HepG2 (cell line): ENCODE measurements around the gene TCF7L2. TPM values are rescaled to one million over a fixed set of nuclear protein-coding genes. Genes with fewer than 3 reads are reported as not detected.
A peak's percentile ranks its signal among the peaks of the same experiment; 100 is the strongest.

Experiments used
- BRF2 ChIP-seq: sonication (generic); formaldehyde crosslinking; IDR thresholded peaks from 2 replicates; pipeline ENCODE4 v1.8.1; 2022; ENCODE audit warnings: mild to moderate bottlenecking, missing genetic modification reagents
- GLI4 ChIP-seq: sonication (generic); formaldehyde crosslinking; IDR thresholded peaks from 2 replicates; pipeline ENCODE4 v1.5.1; 2020; ENCODE audit warnings: missing genetic modification reagents, mild to moderate bottlenecking, moderate library complexity, borderline replicate concordance
- HCFC1 ChIP-seq: fragments of 150-350 bp; IDR thresholded peaks from 2 replicates; pipeline ENCODE4 v1.6.1; 2014; ENCODE audit warnings: low read depth, low read length
- HDAC2 ChIP-seq: sonication (generic); formaldehyde crosslinking; IDR thresholded peaks from 2 replicates; pipeline ENCODE4 v1.4.0; 2020; ENCODE audit warnings: missing genetic modification reagents
- HIC2 ChIP-seq: sonication (generic); formaldehyde crosslinking; IDR thresholded peaks from 2 replicates; pipeline ENCODE4 v1.9.0; 2022; ENCODE audit warnings: low read depth, missing genetic modification reagents
- IRF2 ChIP-seq: IDR thresholded peaks from 2 replicates; pipeline ENCODE4 v1.6.1; 2018; ENCODE audit warnings: missing genetic modification reagents, missing compliant biosample characterization
- NFKBIZ ChIP-seq: IDR thresholded peaks from 2 replicates; pipeline ENCODE4 v1.6.1; 2018; ENCODE audit warnings: missing genetic modification reagents, missing compliant biosample characterization
- NR2C2 ChIP-seq: sonication (generic); formaldehyde crosslinking; IDR thresholded peaks from 2 replicates; pipeline ENCODE4 v1.4.0; 2020; ENCODE audit warnings: missing genetic modification reagents, mild to moderate bottlenecking, moderate library complexity, borderline replicate concordance
- NR3C1 ChIP-seq: sonication (generic); formaldehyde crosslinking; IDR thresholded peaks from 2 replicates; pipeline ENCODE4 v1.4.0; 2020; ENCODE audit warnings: missing genetic modification reagents
- PHF5A ChIP-seq: IDR thresholded peaks from one replicate; pipeline ENCODE4 v1.6.1; 2018; ENCODE audit warnings: low read depth, missing genetic modification reagents; ENCODE audit not compliant: unreplicated experiment
- RERE ChIP-seq: IDR thresholded peaks from 2 replicates; pipeline ENCODE4 v1.6.1; 2016; ENCODE audit warnings: low read depth, missing genetic modification reagents, missing compliant biosample characterization
- SETDB1 ChIP-seq: sonication (generic); formaldehyde crosslinking; IDR thresholded peaks from 2 replicates; pipeline ENCODE4 v1.5.1; 2020; ENCODE audit warnings: missing genetic modification reagents, mild to moderate bottlenecking, borderline replicate concordance
- TEF ChIP-seq: sonication (generic); formaldehyde crosslinking; IDR thresholded peaks from 2 replicates; pipeline ENCODE4 v1.5.0; 2020; ENCODE audit warnings: missing genetic modification reagents
- TFAP4 ChIP-seq: sonication (generic); IDR thresholded peaks from 2 replicates; pipeline ENCODE4 v1.6.1; 2016; ENCODE audit warnings: low read depth, borderline replicate concordance
- ZKSCAN8 ChIP-seq: IDR thresholded peaks from 2 replicates; pipeline ENCODE4 v1.6.1; 2016; ENCODE audit warnings: borderline replicate concordance, missing genetic modification reagents, missing compliant biosample characterization
- ZNF160 ChIP-seq: sonication (generic); formaldehyde crosslinking; IDR thresholded peaks from 2 replicates; pipeline ENCODE4 v1.8.0; 2022; ENCODE audit warnings: mild to moderate bottlenecking, inconsistent platforms, missing genetic modification reagents
- ZNF546 ChIP-seq: sonication (generic); formaldehyde crosslinking; conservative IDR thresholded peaks from 2 replicates; pipeline ENCODE4 v1.8.1; 2023; ENCODE audit warnings: mild to moderate bottlenecking, missing genetic modification reagents
- ZNF639 ChIP-seq: conservative IDR thresholded peaks from 2 replicates; pipeline ENCODE4 v1.6.1; 2018; ENCODE audit warnings: missing genetic modification reagents
- ZNF816 ChIP-seq: sonication (generic); formaldehyde crosslinking; IDR thresholded peaks from 2 replicates; pipeline ENCODE4 v1.8.0; 2022; ENCODE audit warnings: missing genetic modification reagents, mild to moderate bottlenecking, borderline replicate concordance
- polyA plus RNA-seq, 8 experiments: library from polyadenylated mRNA; depleted of rRNA in 3 of 8; stranded (reverse) in 7 of 8; unstranded in 1 of 8; fragments of >200 nt; fragmentation: Illumina TruSeq in 4 of 8; extraction: Trizol in 4 of 8; gene quantifications; 2 replicates each; pipeline versions ENCODE4 v1.2.1 to v1.2.3, GENCODE V29; 2011 to 2016; ENCODE audit warnings: low read depth in 4 of 8, missing spikeins in 1 of 8, mixed read lengths in 1 of 8; ENCODE audit not compliant: insufficient read depth in 1 of 8
- total RNA-seq, 5 experiments: library from RNA; depleted of rRNA; stranded (reverse); fragments of >200 nt; fragmentation: Illumina TruSeq; extraction: Trizol; gene quantifications; 2 replicates each; pipeline ENCODE4 v1.2.3, GENCODE V29; 2016; ENCODE audit warnings: low read depth in 1 of 5

Gene TCF7L2
- total and polyA plus RNA-seq, 2 of the 13 experiments (the other 11 are each of a cell fraction or from before 2014, with no cell fraction given): 3.9 to 13.7 TPM

- no peak for TF ChIP-seq SETDB1 (CRISPR knock-in tag)
- TF ChIP-seq HIC2 (CRISPR knock-in tag): no peak
- no peak for TF ChIP-seq NFKBIZ (CRISPR knock-in tag)
- TF ChIP-seq TEF: no peak
- no peak for TF ChIP-seq PHF5A
- TF ChIP-seq ZNF639 (CRISPR knock-in tag): no peak
- no peak for TF ChIP-seq ZNF160 (CRISPR knock-in tag)
- TF ChIP-seq HDAC2 (CRISPR knock-in tag): peak; percentile 71
- TF ChIP-seq BRF2 (CRISPR knock-in tag): no peak
- peak; percentile 47 for TF ChIP-seq RERE (CRISPR knock-in tag)
- no peak for TF ChIP-seq ZNF546 (CRISPR knock-in tag)
- TF ChIP-seq NR2C2 (CRISPR knock-in tag): no peak
- TF ChIP-seq IRF2 (CRISPR knock-in tag): 0 out of 2 replicates have a peak, but pooled peaks have one; percentile 15
- TF ChIP-seq GLI4 (CRISPR knock-in tag): no peak
- TF ChIP-seq HCFC1: no peak
- no peak for TF ChIP-seq TFAP4
- TF ChIP-seq ZNF816: no peak
- 0 out of 2 replicates have a peak, but pooled peaks have one; percentile 61 for TF ChIP-seq ZKSCAN8 (CRISPR knock-in tag)
- TF ChIP-seq NR3C1 (CRISPR knock-in tag): no peak
Observed at GRCh38 chr10:113086282-113086681, 136.2 kb downstream of the TCF7L2 start (continued).
